Fibroblast of pulmonary artery (primary cell): Measurements from ENCODE around the gene DENND2A.

ENCODE experiments used
- DNase-seq: peaks from one replicate; pipeline ENCODE4 v3.0.0-alpha.2; 2010; ENCODE audit warnings: low read depth
- H3K4me3 ChIP-seq: replicated peaks from 2 replicates; pipeline ENCODE4 v1.5.1; 2011; ENCODE audit warnings: low read depth, mild to moderate bottlenecking, control low read depth, low read length, moderate library complexity
- CTCF ChIP-seq: IDR thresholded peaks from 2 replicates; pipeline ENCODE4 v1.5.1; 2011; ENCODE audit warnings: mild to moderate bottlenecking, control low read depth, low read length, inconsistent platforms; ENCODE audit errors: missing control alignments

DENND2A gene

DNA sequence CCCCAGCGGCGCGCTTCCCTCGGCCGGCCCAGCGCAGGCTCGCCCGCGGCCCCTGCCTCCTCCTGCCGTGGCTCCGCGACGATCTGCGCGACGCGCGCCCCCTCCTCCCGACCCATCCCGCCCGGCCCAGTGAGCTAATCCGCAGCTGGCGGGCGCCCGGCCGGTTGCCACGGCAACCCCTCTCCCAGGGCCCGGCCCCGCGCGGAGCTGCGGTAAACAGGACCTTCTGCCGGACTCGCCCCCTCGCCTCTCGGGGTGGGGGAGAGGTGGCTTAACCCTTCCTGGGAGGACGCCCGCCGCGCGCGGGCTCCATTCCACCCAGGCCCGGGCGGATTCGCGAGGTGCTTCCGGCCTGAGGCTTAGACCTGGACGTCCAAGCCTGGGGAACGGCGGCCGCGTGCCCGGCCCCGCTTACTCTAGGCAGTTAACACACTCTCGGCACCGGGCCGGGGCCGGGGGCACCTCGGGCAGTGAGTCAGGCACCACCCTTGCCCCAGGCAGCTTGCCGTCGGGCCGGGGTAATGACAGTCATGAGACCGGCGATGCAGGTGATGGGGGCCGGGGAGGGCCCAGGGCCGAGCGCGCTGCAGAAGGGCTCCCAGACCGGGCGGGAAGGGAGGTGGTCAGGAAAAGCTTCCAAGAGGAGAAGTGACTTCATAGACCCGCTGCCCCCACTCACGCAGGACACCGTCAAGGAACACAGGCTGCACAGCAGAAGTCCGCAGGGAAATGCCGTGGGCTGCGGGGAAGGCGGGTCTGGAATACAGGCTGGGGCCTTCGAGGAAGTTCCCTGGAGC is at the start of gene DENND2A:
Gene DENND2A, minus strand, starts transcription at position 87 of the 797 bp plus-strand sequence. CDS start 38,416 bp downstream, outside the sequence.
- peak within 1 kb of the TSS; percentile 58 for H3K4me3 ChIP-seq
- DNase-seq, result peak; percentile 58
- TF ChIP-seq CTCF, result no peak

DNA sequence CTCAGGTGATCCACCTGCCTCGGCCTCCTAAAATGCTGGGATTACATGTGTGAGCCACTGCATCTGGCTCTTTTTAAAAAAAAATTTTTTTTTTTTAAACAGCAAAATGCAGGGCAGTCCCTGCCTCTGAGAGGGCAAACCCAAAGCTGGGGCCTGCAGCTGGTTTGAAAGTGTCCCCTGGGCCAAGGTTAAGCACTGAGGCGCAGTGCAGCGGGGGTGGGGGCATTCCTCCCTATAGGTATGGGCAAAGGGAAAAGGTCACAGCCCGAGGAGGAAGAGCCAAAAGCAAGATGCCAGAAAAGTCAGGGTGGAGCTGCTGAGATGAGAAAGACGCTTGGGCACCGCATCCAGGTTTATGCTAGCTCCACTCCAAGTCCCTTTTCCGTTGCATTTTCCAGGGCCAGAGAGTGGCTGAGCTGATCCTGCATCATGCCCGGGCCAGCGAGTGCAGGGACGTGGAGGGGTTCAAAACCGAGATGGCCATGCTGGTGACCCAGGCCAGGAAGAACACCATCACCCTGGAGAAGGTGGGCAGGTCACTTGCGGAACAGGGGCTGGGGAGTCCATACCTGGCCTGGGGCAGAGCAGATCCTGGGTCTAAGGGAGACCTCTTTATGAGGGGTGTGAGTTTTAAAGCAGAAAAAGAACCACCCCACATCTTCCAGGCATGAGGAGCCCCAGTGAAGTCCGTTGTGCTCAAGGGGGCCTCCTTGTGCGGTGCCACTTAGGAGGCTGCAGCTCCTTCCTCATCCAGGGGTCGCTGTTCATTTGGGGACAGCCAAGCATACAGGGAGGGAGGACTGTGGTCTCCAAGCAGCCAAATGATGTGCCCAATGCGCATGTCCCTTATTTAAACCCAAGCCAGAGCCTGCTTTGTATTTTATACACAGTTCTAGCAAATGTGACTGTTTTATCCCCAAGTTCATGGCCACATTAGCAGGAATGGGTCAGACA is 48.9 kb upstream of the DENND2A start:
- no peak for TF ChIP-seq CTCF
- no peak overlapping the region for H3K4me3 ChIP-seq
- no peak for DNase-seq

DNA sequence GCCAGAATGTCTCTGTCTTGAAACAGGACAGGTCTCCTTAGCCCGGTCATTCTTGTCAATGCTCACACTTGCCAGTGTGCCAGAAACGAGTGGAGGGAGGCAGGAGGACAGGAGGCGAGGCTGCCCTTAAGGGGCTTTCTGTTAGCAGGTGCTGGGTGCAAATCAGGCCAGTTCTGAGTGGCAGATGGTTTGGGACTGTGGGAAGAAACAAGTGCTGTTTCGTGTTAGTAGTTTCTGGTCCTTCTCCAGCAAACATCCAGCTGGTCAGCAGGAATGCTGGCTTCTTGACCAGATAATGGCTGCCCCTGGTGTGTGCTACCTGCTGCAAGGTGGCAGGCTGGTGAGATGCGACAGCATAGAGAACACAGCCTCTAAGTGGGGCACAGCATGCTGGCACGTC is 47.7 kb upstream of the DENND2A start:
- DNase-seq, result no peak
- no peak for TF ChIP-seq CTCF
- H3K4me3 ChIP-seq, result no peak overlapping the region

DNA sequence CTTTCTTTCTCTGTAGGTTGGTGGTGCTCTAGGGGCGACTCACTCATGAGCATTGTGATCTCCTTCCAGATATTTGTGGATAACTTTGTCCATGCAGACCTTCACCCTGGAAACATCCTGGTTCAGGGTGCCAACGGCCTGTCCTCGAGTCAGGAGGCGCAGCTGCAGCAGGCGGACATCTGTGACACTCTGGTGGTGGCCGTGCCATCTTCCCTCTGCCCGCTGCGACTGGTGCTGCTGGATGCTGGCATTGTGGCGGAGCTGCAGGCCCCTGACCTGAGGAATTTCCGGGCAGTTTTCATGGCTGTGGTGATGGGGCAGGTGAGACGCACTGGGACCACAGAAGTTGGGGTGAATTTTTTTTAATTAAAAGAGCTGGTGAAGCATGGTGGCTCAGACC is 46.3 kb upstream of the DENND2A start:
- no peak for DNase-seq
- H3K4me3 ChIP-seq, result no peak overlapping the region
- TF ChIP-seq CTCF, result no peak

DNA sequence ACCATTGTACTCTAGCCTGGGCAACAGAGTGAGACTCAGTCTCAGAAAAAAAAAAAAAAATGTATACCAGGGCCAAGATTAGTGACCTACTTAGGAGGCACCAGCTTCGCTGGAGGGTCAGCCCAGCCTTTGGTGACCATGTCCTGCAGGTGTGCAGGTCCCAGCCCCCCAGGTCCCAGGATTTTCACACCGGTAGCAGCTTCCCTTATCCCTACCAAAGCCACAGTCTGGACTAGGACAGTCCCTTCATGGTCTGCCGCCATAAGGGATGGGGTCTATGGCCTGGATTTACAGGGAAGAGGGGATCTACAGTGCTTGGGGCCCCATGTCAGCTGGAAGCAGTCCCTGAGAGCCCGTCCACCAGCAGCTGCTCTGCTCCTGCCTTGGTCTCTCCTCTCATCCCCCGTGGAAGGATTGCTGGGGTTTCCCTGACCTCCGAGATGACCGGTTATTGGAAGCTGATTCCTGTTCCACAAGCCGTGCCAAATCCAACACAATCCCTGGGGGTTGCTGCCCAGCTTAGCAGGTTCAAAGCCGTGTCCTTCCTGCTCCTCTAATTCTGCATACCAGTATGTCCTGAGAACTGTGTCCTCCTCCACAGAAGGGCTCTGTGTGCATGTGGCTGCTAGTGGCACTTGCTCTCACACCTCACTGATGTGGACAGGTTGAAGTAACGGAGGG is 44.9 kb upstream of the DENND2A start:
- no peak overlapping the region for H3K4me3 ChIP-seq
- no peak for TF ChIP-seq CTCF
- DNase-seq, result no peak

DNA sequence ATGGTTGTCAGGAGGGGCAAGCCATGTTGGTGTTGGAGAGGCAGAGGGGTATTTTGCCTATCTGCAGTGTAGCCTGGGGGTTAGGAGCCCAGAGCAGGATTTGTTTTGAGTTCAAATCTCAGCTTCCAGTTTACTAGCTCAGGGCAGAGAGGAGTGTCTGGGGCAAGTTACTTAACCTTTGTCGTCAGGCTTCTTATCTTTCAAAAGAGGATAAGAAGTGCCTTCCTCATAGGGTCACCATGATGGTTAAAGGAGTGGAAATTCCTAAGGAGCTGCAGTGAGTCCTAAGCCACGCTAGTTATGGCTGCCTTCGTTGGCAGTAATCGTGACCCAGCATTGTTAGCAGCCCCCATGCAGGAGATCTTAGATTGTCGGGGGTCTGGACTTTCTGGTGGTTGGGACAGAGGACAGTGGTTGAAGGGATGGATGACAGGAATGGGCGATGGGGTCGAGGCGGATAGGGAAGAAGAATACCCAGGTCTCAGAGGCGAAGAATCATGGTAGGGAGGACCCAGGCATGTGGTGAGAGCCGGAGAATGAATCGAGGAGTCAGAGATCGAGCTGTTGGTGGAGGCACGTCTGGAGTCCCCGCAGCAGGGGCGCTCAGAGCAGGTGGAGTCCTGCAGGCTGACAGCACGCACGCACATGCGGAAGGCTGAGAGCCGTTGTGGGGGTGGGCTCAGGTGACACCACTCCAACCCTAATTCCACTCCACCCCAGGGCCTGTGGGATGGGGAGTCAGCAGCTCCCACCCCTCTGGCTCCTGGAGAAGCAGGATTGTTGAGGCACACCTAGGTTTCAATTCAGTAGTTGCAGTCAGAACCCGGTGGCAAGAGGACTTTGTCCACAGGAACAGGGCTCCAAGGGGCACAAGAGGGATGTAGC is 43.7 kb upstream of the DENND2A start:
- TF ChIP-seq CTCF, result no peak
- DNase-seq, result no peak
- no peak overlapping the region for H3K4me3 ChIP-seq
